NCI-H748 (cell line): Measurements from ENCODE around the gene GRAMD2B.

Experiments
- DNase-seq: peaks from one replicate; lab custom pipeline; 2025; ENCODE audit not compliant: unreplicated experiment; lab: John Stamatoyannopoulos, UW

GRAMD2B gene

DNA sequence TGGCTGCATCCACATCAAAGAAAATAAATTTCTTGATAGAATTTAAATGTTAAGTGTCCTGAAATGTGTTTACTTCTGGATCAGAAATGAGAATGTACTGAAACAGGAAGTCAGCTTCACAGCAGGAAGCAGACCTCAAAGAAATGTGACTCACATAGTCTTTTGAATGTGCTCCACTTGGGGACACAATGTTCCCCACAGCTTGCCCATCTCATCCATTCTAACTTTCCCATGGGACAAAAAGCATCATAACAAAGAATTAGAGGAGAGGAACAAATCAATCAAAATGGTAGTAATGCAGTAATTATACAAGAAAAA, 85.7 kb downstream of the GRAMD2B start:
- DNase-seq, result no peak

DNA sequence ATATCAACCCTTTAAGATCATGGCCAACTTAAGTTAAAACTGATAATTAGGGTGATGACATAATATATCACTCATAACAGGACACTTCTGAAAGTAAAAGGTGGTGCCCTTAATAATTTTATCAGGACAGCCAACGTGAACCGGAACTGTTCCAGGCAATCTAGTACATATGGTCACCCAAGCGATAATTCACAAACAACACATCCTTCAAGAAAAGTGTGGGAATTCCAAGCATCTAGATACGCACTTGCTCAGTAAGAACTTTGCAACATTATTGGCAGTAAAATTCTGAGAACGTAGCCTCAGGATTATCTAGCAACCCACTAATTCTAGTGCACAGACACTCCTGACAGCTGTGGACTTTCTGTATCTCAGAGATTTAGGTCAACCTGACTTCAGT, 86.1 kb downstream of the GRAMD2B start:
- DNase-seq, result no peak

DNA sequence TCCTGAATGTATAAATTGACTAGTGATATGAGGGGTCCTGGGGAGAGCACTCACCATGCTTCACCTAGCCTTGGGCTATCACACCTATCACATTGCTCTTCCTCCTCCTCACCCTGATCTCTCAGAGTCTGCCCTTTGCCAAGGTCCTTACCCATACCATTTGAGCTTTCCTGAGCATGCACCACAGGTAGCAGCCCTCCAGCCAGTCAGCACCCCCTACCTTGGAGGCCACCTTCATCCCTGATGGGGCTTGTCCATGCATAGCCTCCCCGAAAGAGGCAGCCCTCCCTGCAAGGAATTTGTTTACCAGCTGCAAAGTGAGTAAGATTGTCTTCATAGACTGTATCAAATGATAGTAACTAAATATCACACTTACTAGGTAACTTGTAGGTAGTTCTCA, 88.8 kb downstream of the GRAMD2B start:
- no peak for DNase-seq

DNA sequence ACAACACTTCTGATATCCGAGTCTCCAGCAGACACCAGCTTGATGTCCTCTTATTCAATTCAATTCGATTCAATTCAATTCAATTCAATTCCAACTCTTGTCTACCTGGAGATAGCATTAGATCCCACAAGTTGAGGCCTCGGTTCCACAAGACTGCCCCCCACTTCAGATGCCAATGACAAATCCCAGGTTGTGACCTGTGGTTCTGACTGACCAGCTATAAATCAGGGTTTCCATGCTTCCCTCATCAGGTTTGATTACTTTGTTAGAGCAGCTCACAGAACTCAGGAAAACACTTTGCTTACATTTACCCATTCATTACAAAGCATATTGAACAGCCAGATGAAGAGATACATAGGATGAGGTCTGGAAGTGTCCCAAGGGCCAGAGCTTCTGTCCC, 89.2 kb downstream of the GRAMD2B start:
- DNase-seq, result no peak

DNA sequence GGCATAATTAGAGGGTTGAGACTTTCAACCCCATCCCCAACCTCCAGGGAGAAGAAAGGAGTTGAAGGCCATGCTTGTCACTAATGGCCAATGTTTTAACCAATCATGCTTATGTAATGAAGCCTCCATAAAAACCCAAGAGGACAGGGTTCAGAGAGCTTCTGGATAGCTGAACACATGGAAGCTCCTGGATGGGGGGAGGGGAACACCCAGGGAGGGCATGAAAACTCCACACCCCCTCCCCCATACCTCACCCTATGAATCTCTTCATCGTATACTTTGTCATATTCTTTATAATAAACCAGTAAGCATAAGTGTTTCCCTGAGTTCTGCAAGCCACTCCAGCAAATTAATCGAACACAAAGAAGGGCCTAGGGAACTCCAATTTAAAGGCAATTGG, 90.1 kb downstream of the GRAMD2B start:
- no peak for DNase-seq

DNA sequence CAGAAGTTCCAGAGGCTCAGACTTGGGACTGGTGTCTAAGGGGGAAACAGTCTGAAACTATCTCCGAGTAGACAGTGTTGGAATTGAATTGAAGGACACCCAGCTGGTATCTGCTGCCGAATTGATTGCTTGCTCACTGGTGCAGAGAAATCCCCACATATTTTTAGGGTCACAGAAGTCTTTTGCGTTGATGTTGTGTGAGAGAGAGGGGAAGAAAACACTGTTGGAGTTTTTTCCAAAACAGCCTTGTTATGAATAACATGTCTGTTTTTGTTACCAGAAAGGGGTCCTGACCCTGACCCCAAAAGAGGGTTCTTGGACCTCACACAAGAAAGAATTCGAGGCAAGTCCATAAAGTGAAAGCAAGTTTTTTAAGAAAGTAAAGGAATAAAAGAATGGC, 90.5 kb downstream of the GRAMD2B start:
- DNase-seq, result no peak

DNA sequence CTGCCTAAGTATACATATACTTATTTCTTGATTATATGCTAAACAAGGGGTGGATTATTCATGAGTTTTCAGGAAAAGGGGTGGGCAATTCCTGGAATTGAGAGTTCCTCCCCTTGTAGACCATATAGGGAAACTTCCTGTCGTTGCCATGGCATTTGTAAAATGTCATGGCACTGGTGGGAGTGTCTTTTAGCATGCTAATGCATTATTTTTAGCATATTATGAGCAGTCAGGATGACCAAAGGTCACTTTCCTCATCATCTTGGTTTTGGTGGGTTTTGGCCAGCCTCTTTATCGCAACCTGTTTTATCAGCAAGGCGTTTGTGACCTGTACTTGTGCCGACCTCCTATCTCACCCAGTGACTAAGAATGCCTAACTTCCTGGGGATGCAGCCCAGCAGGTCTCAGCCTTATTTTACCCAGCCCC, 90.9 kb downstream of the GRAMD2B start:
- DNase-seq, result no peak

DNA sequence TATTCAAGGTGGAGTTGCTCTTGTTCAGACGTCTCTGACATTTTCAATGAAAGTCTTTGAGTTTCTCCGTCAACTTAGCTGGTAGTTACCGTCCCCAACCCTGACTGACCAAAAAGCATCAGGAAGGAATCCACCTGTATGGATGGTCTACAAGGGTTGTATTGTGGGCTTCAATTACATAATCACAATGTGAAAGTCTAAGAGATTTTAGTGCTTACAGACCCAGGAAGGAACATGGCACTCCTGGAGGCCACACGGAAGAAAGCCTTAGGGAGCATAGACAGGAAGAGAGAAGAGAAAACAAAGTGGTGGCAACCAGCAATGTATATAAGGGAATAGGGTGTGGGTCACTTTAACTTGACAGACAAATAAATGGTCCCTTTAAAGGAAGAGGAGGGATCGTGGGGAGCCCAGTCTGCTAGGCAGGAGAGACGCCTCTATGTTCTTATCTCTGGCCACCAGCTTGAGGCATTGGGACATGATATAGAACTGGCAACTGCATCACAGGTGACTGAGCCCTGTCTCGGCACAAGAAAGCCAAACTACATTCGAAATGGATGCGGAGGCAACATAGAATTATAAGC, 91.4 kb downstream of the GRAMD2B start:
- no peak for DNase-seq

DNA sequence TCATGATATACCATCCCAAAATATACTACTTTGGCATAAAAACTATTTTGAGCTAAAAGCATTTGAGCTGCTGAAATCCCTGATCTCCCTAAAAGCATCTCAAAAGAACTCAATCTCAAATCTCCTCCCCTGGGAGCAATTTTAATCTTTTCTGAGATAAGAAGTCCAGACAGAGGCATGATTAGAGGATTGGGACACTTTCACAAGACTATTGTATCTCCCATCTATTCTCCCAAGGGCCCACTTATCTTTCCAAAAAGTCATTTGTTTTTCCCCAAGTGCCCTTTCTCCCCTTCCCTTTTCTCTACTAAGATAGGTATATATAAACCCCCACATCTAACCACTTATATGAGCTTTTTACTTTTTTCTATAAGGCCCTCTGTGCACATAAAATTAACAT, 92.1 kb downstream of the GRAMD2B start:
- DNase-seq, result no peak

DNA sequence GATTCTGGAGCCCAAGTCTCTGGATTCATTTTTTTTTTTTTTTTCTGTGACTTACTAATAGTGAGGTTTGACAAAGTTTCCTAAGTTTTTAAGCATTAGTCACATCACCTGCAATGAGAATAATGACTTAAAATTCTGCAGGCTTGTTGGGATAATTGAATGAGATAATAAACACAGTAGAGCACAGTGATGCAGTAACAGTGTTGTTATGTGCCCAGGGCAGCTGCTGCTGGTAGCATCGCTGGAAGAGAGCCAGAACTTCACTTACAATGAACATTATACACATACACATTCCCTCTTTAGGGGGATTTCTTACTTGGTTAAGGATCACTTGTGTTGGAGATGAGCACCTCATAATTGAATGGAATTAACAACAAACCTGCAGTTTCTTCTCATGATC, 92.9 kb downstream of the GRAMD2B start:
- peak; percentile 98 for DNase-seq

DNA sequence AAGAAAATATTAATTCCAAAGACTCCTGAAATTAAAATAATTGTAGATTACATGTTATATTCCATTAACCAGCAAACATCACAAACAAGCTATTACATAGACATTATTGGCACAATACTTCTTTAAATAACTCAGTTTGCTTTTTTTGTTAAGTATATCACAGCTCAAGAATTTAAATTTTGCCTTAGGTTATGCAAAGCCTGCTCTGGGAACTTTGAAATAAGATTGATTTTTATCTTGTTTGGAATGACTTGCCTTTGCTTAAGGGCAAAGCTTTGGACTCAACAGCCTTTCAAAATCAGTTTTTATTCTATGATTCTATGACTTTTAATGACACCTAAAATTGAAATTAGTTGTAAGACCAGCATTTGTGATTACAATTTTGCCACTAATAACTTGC, 93.6 kb downstream of the GRAMD2B start:
- no peak for DNase-seq

DNA sequence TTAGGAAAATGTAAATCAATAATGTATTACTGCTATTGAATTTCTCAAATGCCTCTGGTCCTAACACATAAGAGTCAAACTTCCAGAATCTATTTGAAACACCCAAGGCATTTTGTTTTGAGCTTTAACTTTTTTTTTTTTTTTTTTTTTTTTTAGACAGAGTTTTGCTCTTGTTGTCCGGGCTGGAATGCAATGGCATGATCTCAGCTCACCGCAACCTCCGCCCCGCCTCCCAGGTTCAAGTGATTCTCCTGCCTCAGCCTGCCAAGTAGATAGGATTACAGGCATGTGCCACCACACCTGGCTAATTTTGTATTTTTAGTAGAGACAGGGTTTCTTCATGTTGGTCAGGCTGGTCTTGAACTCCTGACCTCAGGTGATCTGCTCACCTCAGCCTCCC, 96.0 kb downstream of the GRAMD2B start:
- DNase-seq, result peak; percentile 6

DNA sequence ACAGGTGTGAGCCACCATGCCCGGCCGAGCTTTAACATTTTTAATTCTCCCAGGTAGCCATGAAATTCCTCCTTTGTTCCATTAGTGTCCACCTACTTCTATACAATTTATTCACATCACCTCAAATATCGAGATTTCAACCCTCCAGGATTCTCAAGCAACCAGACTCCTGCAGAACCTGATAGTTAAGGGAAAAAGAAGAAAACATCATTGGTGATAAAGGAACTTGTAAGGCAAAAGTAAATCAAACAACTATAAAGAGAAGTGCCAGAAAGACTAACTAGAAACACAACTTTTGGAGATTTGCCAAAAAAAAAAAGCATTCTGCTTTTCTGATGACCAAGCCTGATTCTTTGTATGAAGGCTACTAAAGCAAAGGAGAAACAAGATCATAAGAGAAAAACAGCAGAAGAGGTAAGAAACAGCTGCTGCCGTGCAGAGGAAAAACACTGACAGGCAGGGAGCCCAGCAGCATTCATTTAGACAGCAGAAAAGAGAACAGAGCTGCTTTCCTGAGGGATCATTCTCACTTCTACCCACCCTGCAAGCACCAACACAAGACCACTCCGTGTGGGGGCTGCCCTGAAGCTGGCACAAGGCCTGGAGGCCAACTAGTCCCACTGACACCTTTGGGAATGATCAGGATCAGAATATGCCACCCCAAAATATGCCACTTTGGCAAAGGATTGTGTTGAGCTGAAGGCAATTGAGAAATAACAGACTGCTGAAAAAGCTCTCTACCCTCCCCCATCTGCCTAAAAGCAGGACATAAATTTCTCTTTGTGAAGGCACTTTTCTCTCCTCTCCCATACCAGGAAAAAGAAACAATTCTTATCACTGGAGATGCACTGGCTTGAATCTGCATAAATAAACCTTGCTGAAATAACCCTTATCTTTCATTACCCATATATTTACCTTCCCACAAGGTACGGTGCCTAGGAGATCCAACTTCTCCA, 96.7 kb downstream of the GRAMD2B start:
- DNase-seq, result peak; percentile 13

DNA sequence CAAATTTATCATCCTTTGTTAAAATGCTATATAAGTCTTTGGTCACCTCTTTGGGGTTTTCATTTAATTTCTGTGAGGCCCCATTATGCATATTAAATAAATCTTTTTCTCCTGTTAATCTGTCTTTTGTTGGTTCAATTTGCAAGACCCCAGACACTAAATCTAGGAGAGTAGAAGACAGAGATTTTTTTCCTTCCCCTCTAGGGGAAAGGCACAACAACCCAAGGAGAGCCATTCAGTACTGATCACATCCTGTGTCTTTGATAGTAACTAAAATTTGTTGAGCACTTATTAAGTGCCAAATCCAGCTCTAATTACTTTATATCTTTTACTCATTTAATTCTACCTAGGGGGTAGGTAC, 97.4 kb downstream of the GRAMD2B start:
- DNase-seq, result no peak

DNA sequence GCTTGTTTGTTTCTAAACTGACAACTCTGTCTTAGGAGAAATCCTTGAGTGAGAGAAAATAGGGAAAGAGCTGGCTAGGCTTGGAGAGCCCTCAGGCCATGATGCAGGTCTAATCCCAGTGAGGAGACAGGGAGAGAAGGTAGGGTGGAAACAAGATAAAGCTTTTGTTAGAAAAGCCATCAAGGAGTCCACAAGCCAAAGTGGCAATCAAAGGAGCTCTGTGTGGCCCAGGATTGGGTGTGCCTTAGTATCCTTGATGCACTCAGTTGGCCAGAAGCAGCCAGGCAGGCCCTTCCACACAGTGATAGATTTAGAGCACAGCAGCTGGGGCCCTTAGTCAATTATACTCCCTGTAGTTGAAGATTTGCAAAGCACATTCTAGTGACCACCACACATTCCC, 97.9 kb downstream of the GRAMD2B start:
- no peak for DNase-seq

DNA sequence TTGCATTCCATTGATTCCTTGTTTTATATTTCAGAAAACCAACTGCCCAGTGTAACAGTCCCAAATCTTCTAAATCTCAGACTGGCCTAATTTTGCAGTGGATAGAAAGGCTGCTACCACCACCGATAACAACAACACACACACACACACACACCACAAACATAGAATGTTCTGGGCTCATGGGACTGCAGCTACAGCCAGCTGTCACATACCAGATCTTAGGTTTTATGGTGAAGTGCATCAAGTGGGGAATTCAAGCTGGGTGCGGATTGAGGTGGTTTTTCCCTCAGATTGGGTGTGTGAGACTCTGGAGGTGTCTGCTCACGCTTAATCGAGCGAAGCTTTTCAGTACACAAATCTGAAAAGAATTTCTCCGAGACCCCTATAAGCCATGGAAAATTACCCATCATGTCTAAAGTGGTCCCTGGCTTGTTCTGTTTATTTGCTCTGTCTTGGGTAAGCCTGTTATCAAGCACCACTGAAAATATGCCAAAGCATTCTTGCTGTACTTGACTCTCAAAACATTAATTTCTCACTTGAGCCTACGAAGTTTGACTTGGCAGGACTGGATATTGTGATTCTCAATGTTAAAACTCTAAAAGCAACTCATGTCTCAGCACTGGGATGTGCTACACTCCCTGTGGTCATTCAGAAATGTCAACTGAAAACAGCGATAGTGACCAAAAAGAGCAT, 100.8 kb downstream of the GRAMD2B start:
- no peak for DNase-seq

DNA sequence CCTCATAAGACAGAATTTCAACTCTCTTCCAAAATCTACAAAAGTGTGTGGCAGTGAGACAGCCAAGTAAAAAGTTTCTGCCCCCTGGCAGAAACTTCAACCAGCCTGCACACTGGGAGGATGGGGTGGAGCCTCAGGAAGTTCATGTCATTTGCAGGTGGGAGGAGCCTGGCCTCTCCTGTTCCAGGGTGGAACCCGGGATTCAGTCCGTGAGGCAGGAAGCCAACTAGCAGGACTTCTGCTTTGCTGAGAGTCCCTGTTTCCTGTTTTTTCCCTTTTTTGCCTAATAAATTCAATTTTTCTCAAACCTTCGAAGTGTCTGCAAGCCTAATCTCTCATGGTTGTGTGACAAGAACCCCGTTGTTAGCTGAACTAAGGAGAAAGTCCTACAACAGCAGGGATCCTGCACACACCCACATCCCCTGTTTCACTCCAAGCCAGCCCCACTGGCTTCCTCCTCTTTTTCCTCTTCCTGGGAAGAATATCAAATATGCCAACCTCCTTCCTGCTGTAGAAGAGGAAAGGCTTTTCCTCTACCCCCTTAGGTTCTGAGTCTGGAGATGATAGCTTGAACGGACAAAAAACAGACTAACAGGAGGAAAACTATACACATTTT, 102.5 kb downstream of the GRAMD2B start:
- no peak for DNase-seq

DNA sequence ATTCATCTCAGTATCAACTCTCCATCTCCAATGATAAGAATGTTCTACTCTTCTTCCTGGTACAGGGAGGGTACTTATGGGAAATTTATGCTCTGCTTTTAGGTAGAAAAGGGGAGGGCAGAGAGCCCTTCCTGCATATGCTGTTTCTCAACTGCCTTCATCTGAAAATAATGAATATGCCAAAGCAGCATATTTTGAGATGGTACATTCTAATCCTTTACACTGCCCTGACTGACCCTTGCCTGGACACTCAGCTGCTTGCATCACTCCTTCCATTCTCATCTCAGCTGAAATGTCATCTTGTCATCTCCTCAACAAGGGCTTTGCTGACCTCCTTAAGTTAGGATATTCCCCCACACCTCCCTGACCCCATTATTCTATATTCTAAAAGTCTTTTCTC, 103.3 kb downstream of the GRAMD2B start:
- no peak for DNase-seq

DNA sequence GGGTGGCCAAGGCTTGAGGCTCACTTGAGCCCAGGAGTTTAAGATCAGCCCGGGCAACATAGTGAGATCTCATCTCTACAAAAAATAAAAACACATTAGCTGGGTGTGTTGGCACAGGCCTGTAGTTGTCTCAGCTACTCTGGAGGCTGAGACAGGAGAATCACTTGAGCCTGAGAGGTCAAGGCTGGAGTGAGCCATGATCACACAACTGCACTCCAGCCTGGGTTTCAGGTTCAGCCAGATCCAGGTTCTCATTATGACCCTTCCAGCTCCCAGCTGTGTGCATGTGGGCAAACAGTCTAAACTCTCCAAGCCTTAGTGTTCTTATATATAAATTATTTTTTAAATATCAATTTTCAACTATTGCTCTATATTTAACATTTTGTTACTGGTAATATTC, 103.9 kb downstream of the GRAMD2B start:
- no peak for DNase-seq

DNA sequence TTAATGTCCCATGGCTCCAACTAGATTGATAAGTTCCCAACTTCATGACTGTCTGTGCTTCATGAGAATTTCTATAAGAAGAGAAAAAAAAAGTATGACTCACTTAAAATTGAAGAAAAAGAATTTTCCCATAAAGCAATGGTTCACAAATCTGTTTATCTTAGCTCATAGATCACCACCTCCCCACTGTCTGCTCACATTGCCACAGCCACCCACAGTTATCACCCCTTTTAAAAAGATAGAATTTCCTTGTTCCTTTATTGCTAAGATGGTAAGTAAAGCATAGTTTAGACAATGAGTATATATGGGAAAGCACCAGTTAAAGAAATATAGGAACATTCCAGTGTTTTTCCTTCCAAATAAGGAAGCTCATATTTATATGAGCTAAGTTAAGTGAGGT, 104.7 kb downstream of the GRAMD2B start:
- DNase-seq, result no peak

DNA sequence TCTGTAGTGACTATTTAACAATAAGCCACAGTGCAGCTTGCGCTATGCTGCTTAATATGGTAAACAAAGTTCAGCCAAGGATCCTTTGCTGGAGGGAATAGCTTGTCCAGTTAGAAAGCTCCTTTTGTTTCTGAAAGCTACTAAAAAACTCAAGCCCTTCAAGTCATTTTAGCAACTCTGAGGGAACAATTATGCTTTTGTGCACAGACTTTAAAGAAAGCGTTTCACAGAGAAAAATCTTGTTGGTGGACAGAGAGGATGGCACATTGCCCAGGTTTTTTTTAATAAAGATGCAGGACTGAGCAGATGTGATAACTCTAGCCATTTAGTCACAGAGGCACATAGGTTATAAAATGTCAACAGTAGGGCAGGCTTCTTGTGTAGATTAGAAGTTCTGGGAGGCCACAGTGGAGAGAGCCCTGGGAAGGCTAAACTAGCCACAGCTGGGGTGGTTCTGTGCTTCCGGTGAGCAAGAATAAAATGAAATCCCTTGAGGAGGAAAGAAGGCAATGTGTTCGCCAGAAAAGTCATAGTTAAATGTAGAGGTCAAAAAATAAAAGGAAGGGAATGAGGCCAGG, 108.4 kb downstream of the GRAMD2B start:
- peak; percentile 13 for DNase-seq
